Limb (tissue), 2 donors: ENCODE data around the gene TNFSF10.
"Not testable (repeated sequence)": the region's sequence is repeated elsewhere in the genome, so short reads cannot be mapped to it uniquely, and the experiment has no call there.

Experiments
- DNase-seq, 2 donors: peaks; one replicate each; pipeline ENCODE4 v3.0.0-alpha.2; 2016; ENCODE audit errors: extremely low spot score in 2 of 2

Gene TNFSF10

GRCh38 chr3:172544404-172544803 is 21.2 kb upstream of the TNFSF10 start:
- DNase-seq: no peak

- DNase-seq: no peak
These were observed 20.7 kb upstream of the TNFSF10 start for GRCh38 chr3:172543884-172544283.

GRCh38 chr3:172543419-172543818 is 20.2 kb upstream of the TNFSF10 start:
- no peak for DNase-seq

- DNase-seq: no peak
These were observed 19.8 kb upstream of the TNFSF10 start for GRCh38 chr3:172542999-172543398.

GRCh38 chr3:172541945-172542488 is 18.8 kb upstream of the TNFSF10 start:
- no peak for DNase-seq

- DNase-seq: no peak
These were observed 16.8 kb upstream of the TNFSF10 start for GRCh38 chr3:172540049-172540448.

GRCh38 chr3:172539273-172539672 is 16.0 kb upstream of the TNFSF10 start:
- no peak for DNase-seq

GRCh38 chr3:172538368-172539151 is 15.3 kb upstream of the TNFSF10 start:
- DNase-seq: no peak

- no peak for DNase-seq
These were observed 14.4 kb upstream of the TNFSF10 start for GRCh38 chr3:172537507-172538158.

- no peak for DNase-seq
These were observed 13.8 kb upstream of the TNFSF10 start for GRCh38 chr3:172536993-172537419.

- DNase-seq: no peak
These were observed 13.3 kb upstream of the TNFSF10 start for GRCh38 chr3:172536505-172536904.

- no peak for DNase-seq
These were observed 7.3 kb upstream of the TNFSF10 start for GRCh38 chr3:172530566-172530965.

GRCh38 chr3:172530101-172530561 is 6.9 kb upstream of the TNFSF10 start:
- no peak for DNase-seq

- no peak for DNase-seq
These were observed 5.4 kb upstream of the TNFSF10 start for GRCh38 chr3:172528677-172529076.

- no peak for DNase-seq
These were observed 4.1 kb upstream of the TNFSF10 start for GRCh38 chr3:172527306-172527705.

- DNase-seq: no peak
These were observed 1.9 kb upstream of the TNFSF10 start for GRCh38 chr3:172525116-172525613.

GRCh38 chr3:172524611-172525010 is 1.4 kb upstream of the TNFSF10 start:
- DNase-seq: no peak

- not testable (repeated sequence) for DNase-seq
These were observed 1.1 kb downstream of the TNFSF10 start for GRCh38 chr3:172521837-172522726.

GRCh38 chr3:172520301-172520831 is 2.9 kb downstream of the TNFSF10 start:
- DNase-seq: no peak

- no peak for DNase-seq
These were observed 3.5 kb downstream of the TNFSF10 start for GRCh38 chr3:172519740-172520139.
